H7 (cell line): ENCODE results near the gene ADAR. TPM values are rescaled to one million over a fixed set of nuclear protein-coding genes. Genes with fewer than 3 reads are reported as not detected.
A peak's percentile ranks its signal among the peaks of the same experiment; 100 is the strongest.

ENCODE experiments used
- DNase-seq: peaks from one replicate; pipeline ENCODE4 v3.0.0; 2012
- H3K27me3 ChIP-seq: 2 replicates; pipeline ENCODE4 v1.6.0; 2011; ENCODE audit warnings: mild to moderate bottlenecking, low read length; ENCODE audit not compliant: control insufficient read depth, insufficient read depth
- H3K36me3 ChIP-seq: replicated peaks from 2 replicates; pipeline ENCODE4 v1.5.1; 2011; ENCODE audit warnings: low read length; ENCODE audit not compliant: control insufficient read depth, insufficient read depth
- H3K4me3 ChIP-seq: 2 replicates; pipeline ENCODE4 v1.5.1; 2011; ENCODE audit warnings: low read depth, mild to moderate bottlenecking, control low read depth, low read length, moderate library complexity; ENCODE audit not compliant: insufficient read depth
- total RNA-seq: library from RNA; depleted of rRNA; stranded (reverse); fragments of >200 nt; shearing (Covaris generic); gene quantifications from 2 replicates; pipeline ENCODE4 v1.2.3, GENCODE V29; 2014

The ADAR gene
- total RNA-seq, 1 experiment from 2014 or later = 196 TPM

DNA sequence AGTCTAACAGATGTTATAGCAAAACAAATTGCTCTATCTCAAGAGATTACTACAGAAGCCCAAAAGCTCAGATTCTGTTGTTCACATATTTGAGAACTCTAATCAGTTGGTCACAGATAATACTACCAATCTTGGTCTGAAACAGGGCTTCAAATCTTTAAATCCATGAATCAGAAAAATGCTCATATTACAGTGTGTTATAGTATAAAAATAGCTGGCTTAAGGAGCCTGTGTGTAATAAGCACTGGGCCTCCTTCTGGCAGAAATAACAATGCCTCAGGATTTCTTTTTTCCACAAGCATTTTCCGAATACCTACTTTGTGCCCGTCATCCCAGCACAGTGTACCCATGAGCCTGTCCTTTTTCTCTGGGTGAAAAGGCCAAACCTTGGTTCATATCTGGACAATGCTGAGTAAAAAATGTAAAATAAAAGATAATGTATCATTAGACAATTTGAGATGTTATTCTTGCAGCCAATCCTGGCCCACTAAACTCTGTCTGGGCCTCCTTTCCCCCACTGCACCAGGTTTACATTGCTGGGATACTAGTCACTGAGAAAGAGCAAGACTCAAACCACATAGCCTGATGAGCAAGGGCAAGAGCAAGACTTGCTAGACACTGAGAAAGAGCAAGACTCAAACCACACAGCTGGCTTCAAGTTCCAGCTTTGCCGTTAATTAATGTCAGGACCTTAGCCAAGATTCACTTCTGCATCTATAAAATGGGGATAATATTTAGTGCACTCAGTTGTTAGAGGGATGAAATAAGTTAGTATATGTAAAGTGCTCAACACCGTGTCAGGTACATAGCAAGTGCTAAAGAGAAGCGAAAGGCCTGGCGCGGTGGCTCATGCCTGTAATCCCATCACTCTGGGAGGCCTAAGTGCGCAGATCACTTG lies 17.0 kb upstream of the ADAR start:
- H3K36me3 ChIP-seq = no peaks in the 10 kb centered on the region
- no peaks in the 10 kb centered on the region for H3K27me3 ChIP-seq
- DNase-seq = no peak
- H3K4me3 ChIP-seq = no peak overlapping the region

DNA sequence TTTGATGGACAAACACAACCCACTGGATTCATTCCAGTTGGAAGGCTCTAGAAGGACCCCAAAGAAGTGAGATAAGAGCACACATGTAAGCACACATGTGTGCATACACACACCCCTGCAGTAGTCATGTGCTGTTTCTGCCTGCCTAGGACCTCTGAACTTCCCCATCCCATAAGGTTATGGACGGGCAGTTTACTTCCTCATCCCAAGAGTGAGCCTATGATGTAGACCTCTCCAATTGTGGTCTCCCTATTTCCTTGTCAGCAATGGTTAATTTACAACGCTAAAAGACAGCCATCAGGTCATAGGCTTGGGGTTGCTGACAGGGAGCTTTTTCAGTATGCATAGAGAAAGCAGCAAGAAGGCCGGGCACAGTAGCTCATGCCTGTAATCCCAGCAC lies 15.4 kb upstream of the ADAR start:
- no peak for DNase-seq
- Histone ChIP-seq H3K4me3 (no peak overlapping the region), H3K36me3 (no peaks in the 10 kb centered on the region), H3K27me3 (no peaks in the 10 kb centered on the region)

DNA sequence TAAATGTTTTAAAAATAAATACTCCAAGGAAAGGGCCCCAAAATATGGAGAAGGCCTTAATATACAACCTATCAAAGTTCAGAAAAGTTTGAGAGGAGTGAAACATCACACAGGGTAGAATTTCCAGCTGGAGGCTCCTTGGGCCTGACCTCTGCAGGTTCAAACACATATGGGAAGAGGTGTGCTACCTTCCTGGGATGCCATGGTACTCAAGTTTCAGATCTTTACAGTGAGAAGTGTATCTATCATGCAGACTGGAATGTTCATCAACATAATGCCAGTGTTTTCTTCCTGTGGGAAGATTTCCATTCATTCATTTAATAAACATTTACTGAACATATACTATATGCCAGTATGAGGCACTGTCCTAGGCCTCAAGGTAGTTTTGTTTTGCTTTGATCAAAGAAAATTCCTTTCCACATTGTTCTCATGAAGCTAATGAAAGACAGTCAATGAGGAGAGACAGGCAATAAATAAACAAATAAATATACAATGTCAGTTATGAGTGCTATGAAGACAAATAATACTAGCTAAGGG lies 14.6 kb upstream of the ADAR start:
- no peaks in the 10 kb centered on the region for H3K27me3 ChIP-seq
- DNase-seq = no peak
- no peak overlapping the region for H3K4me3 ChIP-seq
- H3K36me3 ChIP-seq = no peaks in the 10 kb centered on the region

DNA sequence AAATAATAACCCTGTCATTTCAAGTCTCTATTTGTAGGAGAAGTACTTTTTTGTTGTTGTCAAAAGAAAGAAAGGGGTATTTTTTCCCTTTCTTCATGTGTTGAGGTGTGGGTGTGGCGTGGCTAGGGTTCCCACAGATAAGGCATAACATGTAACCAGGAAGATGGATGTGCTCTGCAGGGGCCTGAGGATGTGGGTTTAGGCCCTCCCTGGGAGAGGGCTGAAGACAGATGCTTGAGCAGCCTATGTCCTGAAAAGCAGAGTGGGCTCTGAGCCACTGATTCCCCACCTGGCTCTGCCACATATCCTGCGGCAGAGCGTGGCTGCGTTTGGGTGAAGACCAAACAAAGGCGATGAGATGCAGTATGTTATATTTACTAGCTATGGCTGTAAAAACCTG lies 13.9 kb upstream of the ADAR start:
- Histone ChIP-seq H3K27me3 (no peaks in the 10 kb centered on the region), H3K36me3 (no peaks in the 10 kb centered on the region), H3K4me3 (no peak overlapping the region)
- DNase-seq = no peak

DNA sequence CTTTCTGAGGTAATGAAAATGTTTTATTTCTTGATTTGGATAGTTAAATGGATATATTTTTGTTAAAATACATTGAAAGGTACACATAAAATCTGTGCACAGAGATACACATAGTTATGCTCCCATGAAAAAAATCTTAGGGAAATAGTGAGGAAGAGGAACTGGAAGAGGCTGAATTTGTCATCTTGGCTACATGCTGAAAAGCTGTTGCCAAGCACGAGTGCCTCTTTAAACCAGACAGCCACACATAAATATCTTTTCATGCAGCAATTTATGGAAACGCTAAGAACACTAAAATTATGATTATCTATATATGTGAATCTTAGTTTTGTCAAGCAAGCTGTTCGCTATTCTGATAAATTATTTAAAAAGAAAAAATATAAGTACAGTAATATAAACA lies 12.8 kb upstream of the ADAR start:
- H3K36me3 ChIP-seq = no peaks in the 10 kb centered on the region
- DNase-seq = no peak
- H3K27me3 ChIP-seq = no peaks in the 10 kb centered on the region
- no peak overlapping the region for H3K4me3 ChIP-seq

DNA sequence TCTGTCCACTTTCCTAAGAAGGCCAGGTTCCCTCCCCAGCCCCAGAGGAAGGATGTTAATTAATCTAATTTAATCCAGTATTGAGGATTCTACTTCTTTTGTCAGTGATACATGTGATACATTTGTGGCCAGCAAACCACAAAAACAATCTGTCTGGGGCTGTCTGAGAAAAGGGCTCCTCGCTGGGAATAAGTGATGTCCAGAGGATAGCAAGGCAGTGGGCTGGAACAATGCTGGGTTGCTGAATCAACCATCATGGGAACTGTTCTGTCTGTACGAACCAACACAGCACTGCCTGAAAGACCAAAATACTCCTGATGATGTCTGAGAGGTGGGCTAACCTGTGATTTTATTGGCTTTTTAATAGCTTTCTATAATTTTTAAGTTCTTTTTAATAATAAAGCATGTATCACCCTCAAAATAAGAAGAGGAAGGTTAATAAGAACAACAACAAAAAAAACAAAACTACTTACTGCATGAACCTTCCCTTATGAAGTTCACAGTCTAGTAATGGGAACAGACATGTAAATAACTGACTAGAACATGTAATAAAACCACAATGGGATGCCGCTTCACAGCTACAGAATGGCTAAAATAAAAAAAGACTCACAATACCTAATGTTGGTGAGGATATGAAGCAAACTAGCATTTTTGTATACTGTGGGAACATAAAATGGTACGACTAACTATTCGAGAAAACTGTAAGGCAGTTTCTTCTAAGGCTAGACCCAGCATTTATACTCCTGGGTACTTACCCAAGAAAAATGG lies 11.4 kb upstream of the ADAR start:
- no peak for DNase-seq
- Histone ChIP-seq H3K36me3 (no peaks in the 10 kb centered on the region), H3K4me3 (no peak overlapping the region), H3K27me3 (no peaks in the 10 kb centered on the region)

DNA sequence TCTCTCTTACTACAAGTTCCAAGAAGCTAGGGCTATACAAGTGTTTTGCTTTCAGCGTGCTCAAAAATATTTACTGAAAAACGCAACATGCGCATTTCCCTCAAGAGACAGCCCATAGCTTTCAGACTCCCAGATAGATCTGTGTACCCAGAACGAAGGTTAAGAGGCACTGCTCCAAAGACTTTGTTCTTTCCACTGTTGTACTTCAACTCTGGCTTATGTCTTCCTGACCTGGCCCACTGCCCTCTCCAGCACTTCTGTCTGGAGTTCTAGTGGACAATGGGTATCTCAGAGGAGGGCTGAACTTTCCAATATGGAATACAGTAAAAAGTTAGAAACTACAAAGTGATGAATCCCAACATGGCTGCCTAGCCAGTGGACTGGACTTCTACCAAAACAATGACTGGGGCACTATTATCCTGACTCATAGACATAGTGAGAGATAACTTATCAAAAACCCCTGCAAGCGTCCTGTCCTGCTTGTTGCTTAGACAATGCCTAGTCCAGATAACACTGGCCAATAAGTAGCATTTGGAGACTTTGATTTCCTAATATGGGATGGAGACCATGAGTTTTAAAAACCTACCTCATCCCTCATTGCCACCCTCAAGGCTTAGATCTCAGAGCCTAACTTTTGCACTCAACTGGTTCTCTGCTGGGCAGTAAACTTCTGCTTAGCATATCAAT lies 8.8 kb upstream of the ADAR start:
- no peaks in the 10 kb centered on the region for H3K36me3 ChIP-seq
- H3K27me3 ChIP-seq = no peaks in the 10 kb centered on the region
- DNase-seq = no peak
- no peak overlapping the region for H3K4me3 ChIP-seq

DNA sequence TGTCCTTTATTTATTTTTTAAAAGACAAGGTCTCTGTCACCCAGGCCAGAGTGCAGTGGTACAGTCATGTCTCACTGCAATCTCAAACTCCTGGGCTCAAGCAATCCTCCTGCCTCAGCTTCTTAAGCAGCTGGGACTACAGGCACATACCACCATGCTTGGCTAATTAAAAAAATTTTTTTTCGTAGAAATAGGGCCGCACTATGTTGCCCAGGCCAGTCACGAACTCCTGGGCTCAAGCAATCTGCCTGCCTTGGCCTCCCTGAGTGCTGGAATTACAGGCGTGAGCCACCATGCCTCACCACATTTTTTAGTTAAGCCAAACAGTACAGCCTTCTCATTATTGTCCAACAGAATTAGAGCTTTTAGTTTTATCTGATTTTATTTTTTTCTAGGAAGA lies 7.4 kb upstream of the ADAR start:
- Histone ChIP-seq H3K4me3 (no peak overlapping the region), H3K36me3 (no peaks in the 10 kb centered on the region), H3K27me3 (no peaks in the 10 kb centered on the region)
- DNase-seq = no peak

DNA sequence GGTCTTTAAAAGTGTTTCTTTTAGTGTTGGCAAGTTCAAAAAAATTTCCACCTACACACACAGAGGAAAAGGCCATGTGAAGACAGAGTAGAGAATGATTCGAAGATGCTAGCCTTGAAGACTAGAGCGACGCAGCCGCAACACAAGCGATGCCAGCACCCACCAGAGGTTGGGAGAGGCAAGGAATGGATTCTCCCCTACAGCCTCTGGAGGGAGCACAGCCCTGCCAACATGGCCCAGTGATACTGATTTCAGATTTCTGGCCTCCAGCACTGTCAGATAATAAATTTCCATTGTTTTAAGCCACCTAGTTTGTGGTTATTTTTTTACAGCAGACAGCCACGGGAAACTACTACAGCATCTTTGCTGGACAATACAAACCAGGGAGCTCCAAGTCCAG lies 6.9 kb upstream of the ADAR start:
- Histone ChIP-seq H3K27me3 (no peaks in the 10 kb centered on the region), H3K4me3 (no peak overlapping the region), H3K36me3 (no peaks in the 10 kb centered on the region)
- peak; percentile 30 for DNase-seq

DNA sequence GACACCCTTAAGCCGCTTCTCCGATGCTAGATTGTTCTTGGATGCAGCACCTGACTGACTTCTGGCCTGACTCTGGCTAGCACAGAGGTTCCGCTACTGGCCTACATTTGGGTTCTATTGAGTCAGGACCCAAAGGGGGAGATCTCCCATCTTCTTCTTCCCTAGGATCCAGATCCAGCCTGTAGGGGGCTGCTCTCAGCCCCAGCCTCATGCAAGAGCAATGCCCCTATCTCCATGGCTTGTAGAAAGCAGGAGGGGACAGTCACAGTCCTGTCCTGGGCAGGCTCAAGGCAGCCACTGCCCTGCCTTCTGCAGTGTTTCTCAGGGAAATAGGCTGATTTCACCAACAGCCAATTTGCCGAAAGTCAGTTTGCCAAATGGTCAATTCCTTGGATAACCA lies 6.3 kb upstream of the ADAR start:
- no peaks in the 10 kb centered on the region for H3K27me3 ChIP-seq
- H3K36me3 ChIP-seq = no peaks in the 10 kb centered on the region
- peak; percentile 46 for DNase-seq
- H3K4me3 ChIP-seq = no peak overlapping the region

DNA sequence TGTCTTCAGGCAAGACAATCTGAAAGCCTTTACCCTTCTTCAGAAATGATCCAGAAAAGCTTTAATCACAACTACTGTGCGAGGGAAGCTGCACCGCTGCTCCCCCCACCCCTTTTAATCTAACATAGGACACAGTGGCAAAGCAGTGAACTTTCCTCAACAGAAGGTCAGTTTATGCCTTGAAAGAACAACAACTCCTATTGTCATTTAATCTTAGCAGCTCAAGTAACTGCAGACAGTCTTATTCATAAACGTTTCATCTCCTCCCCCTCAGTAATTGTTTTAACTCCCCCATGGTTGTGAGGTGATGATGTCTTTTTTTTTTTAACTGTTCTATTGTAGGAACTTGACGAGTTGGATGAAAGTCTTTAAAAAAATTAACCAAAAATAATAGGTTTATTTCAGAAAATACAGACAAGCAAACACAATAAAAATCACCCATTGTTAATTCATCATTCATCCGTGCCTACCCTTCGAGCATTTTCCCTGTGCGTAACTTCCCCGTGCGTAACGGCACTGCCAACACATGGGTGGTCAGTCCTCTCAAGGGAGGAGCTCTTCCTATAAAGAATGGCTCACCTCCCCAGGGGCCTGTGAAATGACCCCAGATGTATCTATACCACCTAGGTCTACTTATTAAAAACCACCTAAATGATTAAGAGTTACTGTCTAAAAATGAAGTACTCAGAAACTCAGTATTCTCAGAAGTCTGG lies 3.3 kb upstream of the ADAR start:
- no peaks in the 10 kb centered on the region for H3K27me3 ChIP-seq
- H3K4me3 ChIP-seq = no peak overlapping the region
- no peaks in the 10 kb centered on the region for H3K36me3 ChIP-seq
- DNase-seq = no peak

DNA sequence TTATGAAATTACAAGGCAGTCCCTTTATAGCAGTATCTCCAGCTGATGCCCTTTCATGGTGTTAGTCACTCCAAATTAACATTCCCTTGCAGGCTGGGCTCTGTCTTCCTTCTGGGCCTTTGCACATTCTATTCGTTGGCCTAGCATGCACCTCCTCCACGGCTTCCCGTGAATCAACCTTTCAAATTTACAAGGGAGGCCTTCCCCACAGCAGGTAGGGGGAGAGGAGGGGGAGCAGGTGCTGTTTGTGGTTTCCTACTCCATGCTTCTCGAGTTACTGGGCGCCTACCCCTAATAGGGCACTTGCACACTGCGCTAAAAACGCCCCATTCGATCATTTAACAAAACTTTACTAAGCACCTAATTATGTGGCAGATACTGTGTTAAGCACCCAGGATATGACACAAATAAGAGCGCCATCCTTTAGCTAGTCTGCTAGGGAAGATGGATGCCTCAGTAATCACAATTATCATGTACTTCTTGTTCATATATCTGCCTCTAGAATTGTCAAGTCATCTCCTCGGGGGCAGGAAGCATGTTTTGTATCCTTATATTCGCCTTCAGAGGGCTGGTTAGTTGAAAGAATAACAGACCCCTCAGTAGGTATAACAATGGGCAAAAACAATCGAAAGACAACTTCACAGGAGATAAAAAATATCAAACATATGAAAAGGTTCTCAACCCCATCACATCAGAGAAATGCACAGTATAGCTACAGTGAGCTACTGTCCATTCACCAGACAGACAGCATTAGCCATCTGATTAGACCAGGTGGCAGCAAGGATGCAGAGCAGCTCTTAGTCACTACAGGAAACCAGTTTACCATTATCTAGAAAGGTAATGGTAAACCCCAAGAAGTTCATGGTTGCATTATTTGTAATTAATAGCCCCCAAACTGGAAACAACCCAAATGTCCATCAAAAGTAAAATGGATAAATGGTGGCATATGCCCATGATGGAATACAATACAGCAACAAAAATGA lies 1.7 kb upstream of the ADAR start:
- Histone ChIP-seq H3K36me3 (peaks cover 2% of the 10 kb centered on the region), H3K4me3 (no peak overlapping the region), H3K27me3 (no peaks in the 10 kb centered on the region)
- DNase-seq = peak; percentile 72
